Embryonic facial prominence (tissue), 1 donor: ENCODE measurements around the gene UPF2.
A peak's percentile ranks its signal among the peaks of the same experiment; 100 is the strongest.

Experiments
- DNase-seq: peaks from one replicate; pipeline ENCODE4 v3.0.0-alpha.2; 2016; ENCODE audit errors: extremely low spot score

Gene UPF2

DNA sequence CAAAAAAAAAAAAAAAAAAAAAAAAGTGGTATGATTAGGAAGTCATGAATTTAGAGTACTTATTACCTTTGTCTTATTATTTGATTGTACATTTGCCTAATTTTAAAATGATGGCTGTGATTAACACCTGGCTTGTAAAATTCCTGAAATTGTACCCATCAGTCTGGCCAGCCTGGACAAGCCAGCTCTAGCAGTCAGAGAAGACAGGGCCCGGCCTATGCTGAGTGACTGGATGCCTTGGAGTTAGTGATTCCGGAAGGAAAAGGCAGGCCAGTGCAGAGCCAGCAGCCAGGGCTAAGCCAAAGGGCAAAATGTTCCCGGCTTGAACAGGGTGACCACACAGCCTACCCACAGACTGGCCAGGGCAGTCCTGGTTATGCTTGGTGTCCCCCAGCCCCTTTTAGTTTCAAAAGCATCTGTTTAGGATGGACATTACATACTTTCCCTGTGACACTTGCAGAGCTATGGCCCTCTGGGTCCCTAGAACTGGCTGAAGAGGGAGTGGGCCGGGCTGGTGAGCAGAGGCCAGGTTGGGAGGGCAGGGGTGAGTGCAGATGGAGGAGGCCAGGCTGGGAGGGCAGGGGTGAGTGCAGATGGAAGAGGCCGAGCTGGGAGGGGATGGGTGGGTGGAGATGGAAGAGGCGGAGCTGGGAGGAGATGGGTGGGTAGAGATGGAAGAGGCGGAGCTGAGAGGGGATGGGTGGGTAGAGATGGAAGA lies 157.7 kb downstream of the UPF2 start:
- DNase-seq: no peak

DNA sequence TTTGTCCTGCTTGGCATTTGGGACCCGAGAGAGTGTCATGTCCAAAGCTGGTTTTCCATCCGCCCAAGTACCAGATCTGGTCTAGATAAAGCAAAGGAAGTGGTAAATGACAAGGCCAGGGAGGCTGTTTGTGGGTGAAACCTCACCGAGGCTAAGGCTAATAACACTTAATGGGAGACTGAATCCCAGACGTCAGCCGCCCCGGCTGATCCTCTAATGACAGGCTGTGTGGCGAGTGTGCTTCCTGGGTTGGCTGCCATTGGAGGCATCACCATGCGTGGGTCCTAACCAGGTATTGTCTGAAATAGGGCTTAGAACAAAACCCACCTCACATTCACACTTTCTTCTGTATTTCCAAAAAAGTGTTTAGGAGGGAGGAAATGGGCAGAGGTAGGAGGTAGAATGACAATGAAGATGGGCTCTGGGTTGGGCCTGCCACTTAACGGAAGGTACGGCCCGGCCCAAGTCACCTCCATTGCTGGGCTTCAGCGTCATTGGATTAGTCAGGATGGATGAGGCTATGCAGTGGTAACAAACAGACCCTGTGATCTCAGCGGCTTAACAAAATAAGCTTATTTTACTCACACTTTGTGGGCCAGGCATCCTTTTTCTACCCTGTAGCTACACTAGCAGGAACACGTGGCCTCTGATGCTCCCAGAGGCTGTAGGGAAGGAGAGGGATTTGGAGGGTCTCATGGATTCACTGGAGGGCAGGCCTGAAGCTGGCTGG lies 159.8 kb downstream of the UPF2 start:
- DNase-seq: no peak

DNA sequence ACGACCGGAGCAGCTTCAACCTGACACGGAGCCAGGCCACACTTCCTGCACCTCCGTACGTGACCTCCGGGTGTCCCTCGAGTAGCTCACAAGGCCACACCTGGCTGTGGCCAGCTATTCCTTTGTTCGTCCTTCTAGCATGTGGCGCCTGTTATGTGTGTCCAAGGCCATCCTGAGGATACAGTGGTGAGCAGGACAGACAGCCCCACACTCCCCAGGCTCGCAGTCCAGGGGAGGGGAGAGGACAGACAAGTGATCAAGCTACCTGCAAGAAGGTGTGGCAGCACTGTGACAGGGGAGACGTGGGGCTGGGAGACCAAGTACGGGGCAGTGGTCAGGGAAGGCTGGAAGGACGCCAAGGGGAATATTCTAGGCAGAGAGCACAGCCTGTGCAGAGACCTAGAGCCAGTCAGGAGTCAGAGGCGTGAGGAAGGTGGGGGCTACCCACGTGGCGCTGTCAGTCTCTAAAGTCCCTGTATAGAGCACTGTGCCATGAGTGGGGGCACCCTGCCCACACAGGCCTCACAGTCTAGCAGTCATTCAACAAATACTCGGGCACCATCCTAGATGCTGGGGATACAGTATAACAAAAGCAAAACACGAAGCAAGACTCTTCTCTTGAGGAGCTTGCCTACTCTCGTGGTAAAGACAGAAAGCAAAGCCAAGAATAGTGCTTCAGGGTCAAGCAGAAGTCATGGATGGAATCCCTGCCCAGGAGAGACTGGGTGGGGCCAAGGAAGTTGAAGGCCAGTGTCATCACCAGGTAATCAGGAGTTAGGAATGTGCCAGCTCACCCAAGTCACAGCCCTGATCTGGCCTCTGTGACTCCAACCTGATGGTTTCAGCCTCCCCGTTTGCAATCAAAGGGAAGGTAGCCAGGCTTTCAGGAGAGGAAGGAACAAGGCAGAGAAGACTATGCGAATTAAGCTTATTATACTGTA lies 160.9 kb downstream of the UPF2 start:
- no peak for DNase-seq

DNA sequence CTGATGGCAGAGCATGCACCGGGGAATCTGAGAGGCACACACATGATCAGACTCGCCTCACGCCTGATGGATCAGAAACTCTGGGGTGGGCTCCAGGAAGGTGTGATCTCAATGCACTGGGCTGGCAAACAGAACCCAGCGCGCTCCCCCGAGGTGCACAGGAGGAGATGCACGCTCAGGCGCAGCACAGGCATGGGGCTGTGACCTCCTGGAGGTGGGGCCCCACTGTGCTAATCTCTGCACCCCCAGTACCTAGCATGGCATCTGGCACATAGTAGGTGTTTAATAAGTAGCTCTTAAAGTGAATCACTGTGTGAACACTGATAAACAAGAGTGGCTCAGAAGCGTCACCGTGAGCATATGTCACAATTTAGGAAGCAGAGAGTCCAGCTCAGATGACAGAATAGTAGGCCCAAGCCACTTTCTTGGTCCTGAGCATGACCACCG lies 161.6 kb downstream of the UPF2 start:
- DNase-seq: no peak

DNA sequence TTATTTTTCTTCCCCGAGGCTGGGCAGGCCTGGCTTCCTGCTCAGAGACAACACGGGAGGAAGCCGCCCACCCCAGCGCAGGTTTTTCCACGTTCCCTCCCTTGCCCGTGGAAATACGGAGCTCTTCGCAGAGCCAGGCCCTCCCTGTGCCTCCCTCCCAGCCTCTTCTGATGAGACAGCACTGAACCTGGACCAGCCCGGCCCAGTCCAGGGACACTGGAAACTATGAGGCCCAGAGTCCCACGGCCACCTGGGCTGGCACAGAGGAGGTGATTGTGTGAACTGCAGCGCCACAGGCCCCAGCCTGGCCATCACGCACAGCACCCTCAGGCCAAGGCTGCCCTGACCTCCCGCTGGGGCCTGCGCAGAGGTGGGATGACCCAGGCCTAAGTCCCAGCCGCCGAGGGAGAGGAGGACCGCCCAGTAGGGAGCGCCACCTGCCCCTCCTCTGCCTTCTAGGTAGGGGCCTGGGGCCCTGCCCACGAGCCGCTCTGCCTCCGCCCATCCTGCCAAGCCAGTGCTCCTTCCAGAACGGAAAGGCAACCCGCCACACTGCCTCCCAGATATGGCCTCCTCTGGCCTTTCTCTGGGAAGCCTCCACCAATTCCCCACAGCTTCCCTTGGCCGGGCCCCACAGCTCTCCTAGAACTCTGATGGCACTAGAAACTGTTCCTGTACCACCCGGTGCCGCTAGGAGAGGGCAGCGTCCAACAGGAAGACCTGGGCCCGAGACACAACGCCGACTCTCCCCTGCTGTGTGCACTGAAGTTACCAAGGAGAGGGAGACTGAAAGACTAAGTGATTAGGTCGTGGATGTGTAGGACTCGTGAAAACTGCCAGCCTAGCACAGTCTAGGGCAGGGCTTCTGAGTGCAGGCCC lies 162.2 kb downstream of the UPF2 start:
- DNase-seq: no peak

DNA sequence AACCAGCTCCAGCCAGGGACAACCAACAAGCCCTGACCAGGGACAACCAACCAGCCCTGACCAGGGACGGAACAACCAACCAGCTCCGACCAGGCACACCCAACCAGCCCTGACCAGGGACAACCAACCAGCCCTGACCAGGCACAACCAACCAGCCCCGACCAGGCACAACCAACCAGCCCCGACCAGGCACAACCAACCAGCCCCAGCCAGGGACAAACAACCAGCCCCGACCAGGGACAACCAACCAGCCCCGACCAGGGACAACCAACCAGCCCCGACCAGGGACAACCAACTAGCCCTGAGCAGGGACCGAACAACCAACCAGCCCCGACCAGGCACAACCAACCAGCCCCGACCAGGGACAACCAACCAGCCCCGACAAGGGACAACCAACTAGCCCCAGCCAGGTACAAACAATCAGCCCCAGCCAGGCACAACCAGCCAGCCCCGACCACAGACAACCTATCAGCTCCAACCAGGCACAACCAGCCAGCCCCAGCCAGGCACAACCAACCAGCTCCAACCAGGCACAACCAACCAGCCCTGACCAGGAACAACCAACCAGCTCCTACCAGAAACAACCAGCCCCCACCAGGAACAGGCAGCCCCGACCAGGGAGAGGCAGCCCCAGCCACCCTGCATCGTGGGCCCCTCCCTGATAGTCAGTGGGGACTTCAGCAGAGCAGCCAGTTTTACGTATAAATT lies 163.1 kb downstream of the UPF2 start:
- no peak for DNase-seq

DNA sequence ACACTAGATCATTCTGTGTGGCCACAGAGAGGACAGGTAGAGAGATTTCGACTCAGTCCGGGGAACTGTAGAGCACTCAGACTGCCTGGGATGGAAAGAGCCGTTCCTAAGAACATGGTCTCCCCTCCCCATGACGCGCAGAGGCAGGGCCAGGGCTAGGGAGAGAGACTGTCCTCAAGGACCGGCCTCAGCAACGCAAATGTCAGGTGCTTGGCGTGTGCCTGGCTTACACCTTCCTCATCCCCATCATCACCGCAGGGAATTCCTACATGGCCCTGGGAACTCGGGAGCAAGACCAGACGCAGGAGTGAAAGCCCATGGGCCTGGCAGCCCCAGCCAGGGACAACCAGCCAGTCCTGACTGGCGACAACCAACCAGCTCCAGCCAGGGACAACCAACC lies 163.8 kb downstream of the UPF2 start:
- DNase-seq: no peak

DNA sequence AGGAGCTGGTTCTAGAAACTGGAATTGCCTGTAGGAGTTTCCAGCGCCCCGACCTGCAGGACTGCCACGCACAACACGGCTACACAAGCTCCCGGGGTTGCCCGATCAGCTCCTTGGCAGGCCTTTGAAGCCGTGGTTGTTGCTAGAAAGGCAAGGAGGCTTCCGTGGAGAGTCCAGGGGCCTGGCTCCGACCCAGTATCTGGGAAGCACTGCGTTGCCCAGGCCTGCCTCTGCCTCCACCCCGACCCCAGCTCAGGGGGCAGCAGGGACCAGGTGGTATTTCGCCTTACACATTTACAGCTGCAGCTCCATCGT lies 165.1 kb downstream of the UPF2 start:
- no peak for DNase-seq

DNA sequence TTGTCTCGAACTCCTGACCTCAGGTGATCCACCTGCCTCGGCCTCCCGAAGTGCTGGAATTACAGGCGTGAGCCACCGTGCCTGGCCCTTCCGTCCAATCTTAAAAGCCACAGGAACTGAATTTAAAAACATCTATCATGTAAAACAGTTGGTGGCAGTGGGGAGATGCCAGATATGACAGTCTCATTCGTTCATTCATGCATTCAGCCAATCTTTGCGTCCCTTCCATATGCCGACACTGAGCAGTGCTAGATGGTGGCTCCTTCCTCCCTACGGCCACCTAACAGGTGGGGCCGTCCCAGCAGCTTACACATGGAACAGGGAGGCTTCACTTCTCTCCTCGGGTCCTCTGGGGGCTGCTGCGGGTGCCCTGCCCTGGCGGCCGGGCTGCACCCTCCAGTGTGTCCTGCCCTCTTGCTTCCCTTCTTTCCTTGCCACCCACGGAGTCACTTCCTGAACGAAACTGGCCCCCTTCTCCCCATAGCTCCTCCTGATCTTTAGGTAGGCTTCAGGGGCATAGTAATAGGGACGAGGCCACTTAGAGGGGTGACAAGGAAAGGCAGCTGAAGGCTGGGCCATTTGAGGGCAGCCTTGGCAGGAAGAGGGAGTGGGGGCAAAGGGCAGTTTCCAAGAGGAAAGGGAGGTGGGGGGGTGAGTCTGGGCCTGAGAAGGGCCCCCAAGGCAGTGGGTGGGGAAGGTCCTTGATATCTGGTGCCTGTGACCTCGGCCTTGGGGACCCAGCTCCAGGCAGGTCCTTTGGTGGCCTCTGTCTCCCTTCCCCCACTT lies 165.6 kb downstream of the UPF2 start:
- DNase-seq: no peak

DNA sequence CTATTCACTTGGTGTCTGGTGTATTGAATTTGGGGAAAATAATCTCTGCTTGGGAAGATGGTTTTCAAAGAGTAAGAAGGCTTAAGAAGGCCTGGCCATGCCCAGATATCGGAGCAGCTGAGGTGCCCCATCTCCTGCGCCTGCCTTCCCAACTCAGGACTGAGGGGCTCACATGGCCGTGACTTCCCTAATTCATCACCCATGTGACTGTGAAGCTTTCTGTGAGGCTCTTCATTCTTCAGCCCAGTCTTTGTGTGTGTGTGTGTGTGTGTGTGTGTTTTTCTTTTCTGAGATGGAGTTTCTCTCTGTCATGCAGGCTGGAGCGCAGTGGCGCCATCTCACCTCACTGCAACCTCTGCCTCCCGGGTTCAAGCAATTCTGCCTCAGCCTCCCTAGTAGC lies 166.3 kb downstream of the UPF2 start:
- no peak for DNase-seq

DNA sequence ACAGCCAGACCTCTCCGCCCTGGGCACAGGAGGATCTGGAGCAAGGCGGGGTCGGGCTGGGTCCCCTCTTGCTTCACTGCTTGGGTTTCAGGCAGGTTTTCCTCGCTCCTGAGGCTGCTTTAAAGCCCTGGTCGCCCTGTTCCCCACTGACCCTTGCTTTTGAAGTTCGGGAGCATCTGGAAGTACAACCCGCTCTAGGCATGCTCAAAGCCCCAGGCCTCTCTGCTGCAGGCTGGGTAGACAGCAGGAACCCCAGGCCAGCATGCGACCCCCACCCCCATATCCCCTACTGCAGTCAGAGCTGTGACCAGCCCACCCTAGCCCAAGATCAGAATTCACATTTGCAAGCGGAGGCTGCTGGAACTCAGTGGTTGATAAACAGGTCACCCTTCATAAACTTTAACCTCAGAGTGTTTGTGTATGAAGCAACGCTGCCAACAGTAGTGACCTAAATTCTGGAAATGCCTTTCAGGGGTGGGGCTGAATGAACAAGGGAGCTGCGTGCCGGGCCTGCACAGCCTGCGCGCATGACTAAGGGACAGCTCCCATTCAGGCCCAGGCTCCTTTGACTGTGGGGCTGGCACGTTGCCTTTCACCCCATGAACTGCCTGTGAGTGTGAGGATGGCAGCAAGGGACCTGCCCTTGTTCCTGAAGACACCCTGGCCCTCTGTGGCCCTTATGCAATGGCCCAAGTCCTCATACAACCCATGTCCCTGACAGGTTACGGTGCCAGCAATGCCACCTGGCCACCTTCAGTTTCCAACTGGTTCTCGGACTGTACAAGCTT lies 166.9 kb downstream of the UPF2 start:
- no peak for DNase-seq

DNA sequence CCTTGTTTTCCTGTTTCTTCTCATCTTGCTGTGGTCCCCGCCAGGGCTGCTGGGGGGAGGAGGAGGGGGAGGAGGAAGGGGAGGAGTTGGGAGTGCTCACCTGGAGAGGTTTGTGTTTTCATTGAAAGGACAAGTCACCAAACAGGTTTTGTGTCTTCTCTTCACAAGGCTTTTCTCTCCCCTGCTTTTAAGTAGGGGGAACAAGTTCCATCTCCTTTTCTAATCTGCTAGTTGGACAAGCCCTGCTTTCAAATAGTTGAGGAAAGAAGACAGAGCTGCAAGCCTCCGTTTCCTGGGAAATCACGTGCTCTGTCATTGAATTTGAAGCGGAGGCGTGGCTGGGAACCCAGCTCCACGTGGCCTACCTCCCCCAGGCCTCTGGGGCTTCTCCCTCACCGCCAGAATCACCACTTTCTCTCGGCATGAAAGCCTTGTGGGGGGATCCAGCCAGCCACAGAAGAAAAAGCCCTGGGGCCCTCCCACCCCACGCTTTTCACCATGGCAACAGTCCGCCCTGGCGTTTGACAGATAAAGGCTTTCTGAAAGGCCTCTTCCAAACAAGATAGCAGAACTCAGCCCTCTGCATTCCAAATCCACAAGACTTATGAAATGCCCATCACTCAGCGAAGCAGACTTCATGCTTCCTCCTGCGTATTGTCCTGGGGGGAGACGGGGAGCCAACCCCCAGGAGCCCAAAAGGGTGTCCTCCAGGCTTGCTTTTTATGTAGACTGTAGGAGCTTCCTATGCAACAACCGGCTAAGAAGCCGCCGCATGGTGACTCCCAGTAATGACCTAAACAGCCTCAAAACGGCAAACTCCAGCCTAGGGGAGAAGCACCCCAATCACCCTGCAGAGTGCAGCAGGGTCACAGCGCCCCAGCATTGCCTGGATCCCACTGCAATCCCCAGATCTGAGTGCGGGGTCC lies 167.8 kb downstream of the UPF2 start:
- peak; percentile 68 for DNase-seq

DNA sequence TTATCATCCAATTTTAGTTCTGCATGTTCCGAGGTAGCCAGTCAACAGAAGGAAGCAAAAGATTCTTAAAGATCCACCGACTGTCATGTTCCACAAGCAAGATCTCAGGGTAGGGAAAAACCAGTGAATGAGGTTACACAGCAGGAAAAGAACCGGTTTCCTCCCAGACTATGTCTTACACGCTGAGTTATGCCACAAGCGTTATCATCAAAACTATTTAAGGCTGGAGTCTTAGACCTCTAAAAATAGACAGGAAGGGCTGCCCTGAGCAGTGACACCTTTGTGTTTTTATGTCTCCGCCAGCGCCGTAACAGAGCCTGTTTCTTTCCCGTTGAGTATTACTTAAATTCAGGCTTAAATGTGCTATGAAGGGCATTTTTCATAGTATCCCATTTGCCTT lies 171.1 kb downstream of the UPF2 start:
- no peak for DNase-seq

DNA sequence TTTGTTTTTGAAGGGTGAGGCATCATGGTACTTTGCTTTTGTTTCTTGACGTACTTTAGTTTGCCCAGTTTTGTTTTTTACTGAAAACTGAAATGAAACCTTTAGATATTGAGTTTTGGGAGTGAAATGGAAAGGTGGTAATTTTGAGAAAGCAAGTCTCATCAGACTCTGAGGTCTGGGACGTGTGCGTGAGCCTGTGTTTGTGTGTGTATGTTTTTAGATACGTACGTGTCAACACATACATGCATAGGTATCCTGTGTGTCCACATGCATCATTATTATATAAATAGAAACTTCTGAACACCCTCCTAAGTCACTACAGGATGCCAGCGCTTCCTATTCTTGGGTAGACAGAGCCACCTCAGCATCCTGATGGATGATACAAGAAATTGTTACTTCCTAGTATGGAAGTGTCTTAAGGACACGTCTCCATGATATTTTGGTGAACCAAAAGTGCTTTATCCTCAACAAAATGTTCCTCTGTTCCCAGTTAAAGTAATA lies 171.7 kb downstream of the UPF2 start:
- no peak for DNase-seq

DNA sequence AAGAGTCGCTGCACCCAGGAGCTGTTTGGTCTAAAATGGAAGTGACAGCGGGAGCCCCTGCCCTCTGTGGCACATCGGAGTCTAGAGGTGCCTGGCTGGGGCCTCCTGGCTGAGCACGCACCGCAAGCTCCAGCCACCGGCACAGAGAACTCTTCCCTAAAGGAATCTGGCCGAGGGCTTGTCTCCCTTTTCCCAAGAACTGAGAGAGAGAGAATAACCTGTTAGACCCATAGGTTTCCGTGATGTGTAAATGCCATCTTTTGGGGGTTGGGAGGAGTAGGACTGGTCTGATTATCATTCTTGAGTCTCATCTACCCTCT lies 172.2 kb downstream of the UPF2 start:
- DNase-seq: no peak
